Ishikawa (cell line): ENCODE measurements around the gene CYBA.

Experiments
- CEBPB ChIP-seq: IDR thresholded peaks from 2 replicates; pipeline ENCODE4 v1.6.1; 2012
- CREB1 ChIP-seq: IDR thresholded peaks from 2 replicates; pipeline ENCODE4 v1.6.1; 2012; ENCODE audit warnings: low read depth
- EGR1 ChIP-seq: IDR thresholded peaks from 2 replicates; pipeline ENCODE4 v1.6.1; 2012
- EP300 ChIP-seq: IDR thresholded peaks from 2 replicates; pipeline ENCODE4 v1.6.1; 2012; ENCODE audit warnings: borderline replicate concordance
- FOXM1 ChIP-seq: IDR thresholded peaks from 2 replicates; pipeline ENCODE4 v1.6.1; 2012; ENCODE audit warnings: low read depth, borderline replicate concordance
- MAX ChIP-seq: IDR thresholded peaks from 2 replicates; pipeline ENCODE4 v1.6.1; 2012
- NFIC ChIP-seq: IDR thresholded peaks from 2 replicates; pipeline ENCODE4 v1.6.1; 2012
- RAD21 ChIP-seq: IDR thresholded peaks from 2 replicates; pipeline ENCODE4 v1.6.1; 2012; ENCODE audit warnings: low read depth
- REST ChIP-seq: IDR thresholded peaks from 2 replicates; pipeline ENCODE4 v1.6.1; 2012; ENCODE audit warnings: low read depth, mild to moderate bottlenecking
- TAF1 ChIP-seq: IDR thresholded peaks from 2 replicates; pipeline ENCODE4 v1.6.1; 2012; ENCODE audit warnings: low read depth, mild to moderate bottlenecking
- TCF12 ChIP-seq: IDR thresholded peaks from 2 replicates; pipeline ENCODE4 v1.6.1; 2012; ENCODE audit warnings: low read depth
- TEAD4 ChIP-seq: IDR thresholded peaks from 2 replicates; pipeline ENCODE4 v1.6.1; 2012
- USF1 ChIP-seq: IDR thresholded peaks from 2 replicates; pipeline ENCODE4 v1.6.1; 2012
- YY1 ChIP-seq: IDR thresholded peaks from 2 replicates; pipeline ENCODE4 v1.6.1; 2012; ENCODE audit warnings: low read depth
- ZBTB7A ChIP-seq: IDR thresholded peaks from 2 replicates; pipeline ENCODE4 v1.6.1; 2012; ENCODE audit warnings: low read depth

The CYBA gene

GRCh38 chr16:88593910-88594309 lies 56.9 kb downstream of the CYBA start:
- TF ChIP-seq YY1 (no peak), USF1 (no peak), TAF1 (no peak), NFIC (no peak), RAD21 (no peak), CEBPB (no peak), REST (no peak), ZBTB7A (no peak), MAX (no peak), CREB1 (no peak), TEAD4 (no peak), FOXM1 (no peak), TCF12 (no peak), EP300 (no peak), EGR1 (no peak)

GRCh38 chr16:88593489-88593888 lies 57.4 kb downstream of the CYBA start:
- no peak for TF ChIP-seq TEAD4
- TF ChIP-seq MAX: no peak
- TF ChIP-seq YY1: no peak
- no peak for TF ChIP-seq REST
- no peak for TF ChIP-seq CREB1
- TF ChIP-seq EP300: no peak
